A673 (cell line): ENCODE results near the gene VIPR1. TPM values are rescaled to one million over a fixed set of nuclear protein-coding genes. Genes with fewer than 3 reads are reported as not detected.

Source experiments
- BruUV-seq: library from RNA; stranded (reverse); fragments of 400-500 nt; replicated peaks from 2 replicates; lab custom pipeline; 2021; lab: Mats Ljungman, UMichigan
- CTCF ChIA-PET: fragments of 300-600 bp; sonication (Branson Sonifier 250); formaldehyde crosslinking; loops from one replicate; lab custom pipeline; 2022; ENCODE audit warnings: antibody characterized with exemption; lab: Charles Lee
- POLR2A ChIA-PET: fragments of 300-600 bp; sonication (Branson Sonifier 250); formaldehyde crosslinking; loops from one replicate; lab custom pipeline; 2022; ENCODE audit warnings: antibody characterized with exemption; ENCODE audit not compliant: low non-redundant PET; lab: Charles Lee
- DNase-seq: peaks from one replicate; pipeline ENCODE4 v3.0.0-alpha.2; 2015; ENCODE audit warnings: low spot score
- H3K27ac ChIP-seq: fragments of 200-600 bp; sonication (generic); 2 replicates; pipeline ENCODE4 v1.5.1; 2016; ENCODE audit warnings: mixed run types, low read depth, mild to moderate bottlenecking, mixed read lengths, antibody characterized with exemption, low read length; ENCODE audit not compliant: poor library complexity, severe bottlenecking
- H3K27me3 ChIP-seq: fragments of 200-600 bp; sonication (generic); replicated peaks from 2 replicates; pipeline ENCODE4 v1.6.1; 2017; ENCODE audit warnings: mixed run types, low read depth, mild to moderate bottlenecking, mixed read lengths, antibody characterized with exemption, low read length; ENCODE audit not compliant: insufficient read depth, poor library complexity
- H3K36me3 ChIP-seq: fragments of 200-600 bp; sonication (generic); 2 replicates; pipeline ENCODE4 v1.6.1; 2016; ENCODE audit warnings: mixed run types, mild to moderate bottlenecking, mixed read lengths, antibody characterized with exemption, low read length; ENCODE audit not compliant: insufficient read depth, poor library complexity, severe bottlenecking
- H3K4me1 ChIP-seq: fragments of 200-600 bp; sonication (generic); 2 replicates; pipeline ENCODE4 v1.6.1; 2017; ENCODE audit warnings: mixed run types, mild to moderate bottlenecking, mixed read lengths, antibody characterized with exemption, low read length; ENCODE audit not compliant: insufficient read depth, poor library complexity, severe bottlenecking
- H3K4me3 ChIP-seq: fragments of 200-600 bp; sonication (generic); 2 replicates; pipeline ENCODE4 v1.5.1; 2016; ENCODE audit warnings: low read depth, mixed run types, mild to moderate bottlenecking, mixed read lengths, low read length; ENCODE audit not compliant: poor library complexity, severe bottlenecking
- H3K9me3 ChIP-seq: fragments of 200-600 bp; sonication (generic); 2 replicates; pipeline ENCODE4 v1.6.1; 2016; ENCODE audit warnings: mixed run types, low read depth, mild to moderate bottlenecking, mixed read lengths, antibody characterized with exemption, low read length; ENCODE audit not compliant: poor library complexity, severe bottlenecking
- CTCF ChIP-seq: fragments of 300-800, 200-600 bp; sonication (generic); conservative IDR thresholded peaks from 2 replicates; pipeline ENCODE4 v1.5.1; 2017; ENCODE audit warnings: low read depth, mild to moderate bottlenecking, antibody characterized with exemption, low read length, moderate library complexity, mixed read lengths
- EZH2 ChIP-seq: fragments of 200-600 bp; sonication (generic); IDR thresholded peaks from 2 replicates; pipeline ENCODE4 v1.6.1; 2017; ENCODE audit warnings: borderline replicate concordance, low read depth, mild to moderate bottlenecking, mixed read lengths, antibody characterized with exemption, low read length; ENCODE audit not compliant: poor library complexity, severe bottlenecking
- intact Hi-C: fragments of 100-400 bp; cut with micrococcal nuclease; formaldehyde crosslinking; loops from one replicate; pipeline ENCODE4 v1.10.0; 2022; ENCODE audit not compliant: unreplicated experiment
- total RNA-seq: library from RNA; stranded (reverse); gene quantifications from 2 replicates; pipeline ENCODE4 v1.2.3, GENCODE V29; 2021

Gene VIPR1
- total RNA-seq, 1 experiment from 2014 or later: 0.26 TPM

DNA sequence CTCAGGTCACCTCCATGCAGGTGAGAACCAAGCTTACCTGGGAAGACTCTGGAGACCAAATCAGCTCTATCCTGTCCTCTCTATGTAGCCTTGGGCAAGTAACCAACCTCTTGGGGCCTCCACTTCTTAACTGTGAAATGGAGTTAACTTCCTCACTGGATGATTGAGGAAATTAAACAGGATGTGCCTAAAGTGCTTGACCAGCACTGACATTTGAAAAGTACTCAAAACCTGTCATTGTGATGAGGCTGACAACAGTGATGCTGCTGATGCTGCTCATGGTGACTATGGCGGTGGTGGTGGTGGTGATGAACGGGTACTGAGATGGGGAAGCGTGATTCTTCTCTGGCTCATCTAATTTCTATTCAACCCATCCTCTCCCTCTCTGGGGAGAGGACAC lies 22.3 kb downstream of the VIPR1 start:
- no peak for TF ChIP-seq CTCF
- no peak for TF ChIP-seq EZH2
- H3K27me3 ChIP-seq: no peaks in the 10 kb centered on the region
- intact Hi-C loops: no loop called here
- no peak overlapping the region for H3K27ac ChIP-seq
- no TSS peak for BruUV-seq
- DNase-seq: no peak
- ChIA-PET CTCF (no interaction called here), POLR2A (no interaction called here)
- H3K9me3 ChIP-seq: no peaks in the 10 kb centered on the region
- no peaks in the 10 kb centered on the region for H3K36me3 ChIP-seq
- no peak overlapping the region for H3K4me3 ChIP-seq
- H3K4me1 ChIP-seq: no peaks in the 10 kb centered on the region

GRCh38 chr3:42525212-42525611 lies 22.8 kb downstream of the VIPR1 start:
- Histone ChIP-seq H3K27me3 (no peaks in the 10 kb centered on the region), H3K9me3 (no peaks in the 10 kb centered on the region), H3K27ac (no peak overlapping the region), H3K4me1 (no peaks in the 10 kb centered on the region), H3K4me3 (no peak overlapping the region), H3K36me3 (no peaks in the 10 kb centered on the region)
- BruUV-seq: no TSS peak
- TF ChIP-seq EZH2 (no peak), CTCF (no peak)
- ChIA-PET POLR2A (no interaction called here), CTCF (no interaction called here)
- intact Hi-C loops: no loop called here
- DNase-seq: no peak

- POLR2A ChIA-PET: no interaction called here
- no peak overlapping the region for H3K27ac ChIP-seq
Measured at GRCh38 chr3:42525736-42526345, 23.4 kb downstream of the VIPR1 start.

More at GRCh38 chr3:42525736-42526345, 23.4 kb downstream of the VIPR1 start:
- no peak for TF ChIP-seq EZH2
- TF ChIP-seq CTCF: no peak
- Histone ChIP-seq H3K36me3 (no peaks in the 10 kb centered on the region), H3K27me3 (no peaks in the 10 kb centered on the region), H3K9me3 (no peaks in the 10 kb centered on the region), H3K4me1 (no peaks in the 10 kb centered on the region), H3K4me3 (no peak overlapping the region)
- BruUV-seq: no TSS peak
- CTCF ChIA-PET: no interaction called here
- no peak for DNase-seq
- intact Hi-C loops: no loop called here
